Nephron progenitor cell (in vitro differentiated cells): Measurements from ENCODE around the gene SPACDR.

Experiments
- DNase-seq: peaks from one replicate; pipeline ENCODE4 v3.0.0; 2021
- H3K27ac Mint-ChIP-seq: 2 replicates; pipeline ENCODE4 v1.8.0; 2021; ENCODE audit warnings: mild to moderate bottlenecking, moderate library complexity, mixed read lengths
- H3K27me3 Mint-ChIP-seq: 2 replicates; pipeline ENCODE4 v1.8.0; 2021; ENCODE audit warnings: mild to moderate bottlenecking, low read depth, mixed read lengths; ENCODE audit not compliant: poor library complexity
- H3K36me3 Mint-ChIP-seq: 2 replicates; pipeline ENCODE4 v1.8.0; 2021; ENCODE audit warnings: low read depth, mixed read lengths
- H3K4me1 Mint-ChIP-seq: 2 replicates; pipeline ENCODE4 v1.8.0; 2021; ENCODE audit warnings: mixed read lengths
- H3K4me3 Mint-ChIP-seq: 2 replicates; pipeline ENCODE4 v1.8.0; 2021; ENCODE audit warnings: mild to moderate bottlenecking, moderate library complexity, mixed read lengths
- H3K9me3 Mint-ChIP-seq: 2 replicates; pipeline ENCODE4 v1.8.0; 2021; ENCODE audit warnings: mild to moderate bottlenecking, moderate library complexity, mixed read lengths
- TF ChIP-seq, protein P1 (sequence below): fragments of 200-600 bp; sonication (generic); IDR thresholded peaks from 2 replicates; pipeline ENCODE4 v1.5.0; 2021; ENCODE audit warnings: antibody characterized with exemption

Gene SPACDR

DNA sequence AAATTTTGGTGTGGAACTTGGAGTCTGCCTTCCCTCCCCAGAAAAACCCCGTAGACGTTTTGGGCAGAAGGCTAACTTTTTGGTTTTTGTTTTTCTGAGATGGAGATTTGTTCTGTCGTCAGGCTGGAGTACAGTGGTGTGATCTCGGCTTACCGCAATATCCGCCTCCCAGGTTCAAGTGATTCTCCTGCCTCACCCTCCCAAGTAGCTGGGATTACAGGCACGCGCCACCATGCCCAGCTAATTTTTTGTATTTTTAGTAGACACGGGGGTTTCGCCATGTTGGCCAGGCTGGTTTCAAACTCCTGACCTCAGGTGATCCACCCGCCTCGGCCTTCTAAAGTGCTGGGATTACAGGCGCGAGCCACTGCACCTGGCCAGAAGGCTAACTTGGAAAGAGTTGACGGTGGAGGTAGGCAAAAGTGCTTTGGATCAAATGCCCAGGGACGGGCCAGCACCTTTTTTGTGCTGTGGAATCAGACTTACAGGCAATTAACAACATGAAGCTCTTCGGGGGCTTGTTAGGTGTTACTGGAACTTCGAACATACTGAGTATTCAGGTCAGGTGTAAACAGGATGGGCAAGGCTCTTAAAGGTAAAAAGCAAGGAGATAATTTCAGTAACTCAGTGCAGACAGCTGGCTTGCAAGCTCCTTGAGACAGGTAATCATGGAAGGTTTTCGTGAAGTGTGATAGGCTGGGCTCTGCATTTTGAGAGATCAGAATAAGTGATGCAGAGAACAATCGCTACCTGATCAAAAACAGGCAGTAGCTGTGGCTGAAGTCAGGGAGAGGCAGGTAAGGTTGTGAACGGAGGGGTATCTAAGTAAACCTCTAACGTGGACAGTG lies 29.5 kb downstream of the SPACDR start:
- TF ChIP-seq, protein P1, sequence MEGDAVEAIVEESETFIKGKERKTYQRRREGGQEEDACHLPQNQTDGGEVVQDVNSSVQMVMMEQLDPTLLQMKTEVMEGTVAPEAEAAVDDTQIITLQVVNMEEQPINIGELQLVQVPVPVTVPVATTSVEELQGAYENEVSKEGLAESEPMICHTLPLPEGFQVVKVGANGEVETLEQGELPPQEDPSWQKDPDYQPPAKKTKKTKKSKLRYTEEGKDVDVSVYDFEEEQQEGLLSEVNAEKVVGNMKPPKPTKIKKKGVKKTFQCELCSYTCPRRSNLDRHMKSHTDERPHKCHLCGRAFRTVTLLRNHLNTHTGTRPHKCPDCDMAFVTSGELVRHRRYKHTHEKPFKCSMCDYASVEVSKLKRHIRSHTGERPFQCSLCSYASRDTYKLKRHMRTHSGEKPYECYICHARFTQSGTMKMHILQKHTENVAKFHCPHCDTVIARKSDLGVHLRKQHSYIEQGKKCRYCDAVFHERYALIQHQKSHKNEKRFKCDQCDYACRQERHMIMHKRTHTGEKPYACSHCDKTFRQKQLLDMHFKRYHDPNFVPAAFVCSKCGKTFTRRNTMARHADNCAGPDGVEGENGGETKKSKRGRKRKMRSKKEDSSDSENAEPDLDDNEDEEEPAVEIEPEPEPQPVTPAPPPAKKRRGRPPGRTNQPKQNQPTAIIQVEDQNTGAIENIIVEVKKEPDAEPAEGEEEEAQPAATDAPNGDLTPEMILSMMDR, result no peak
- Mint-ChIP-seq H3K27me3 (no peaks in the 10 kb centered on the region), H3K9me3 (no peaks in the 10 kb centered on the region), H3K4me3 (peak overlapping the region; percentile 88), H3K4me1 (peaks cover 56% of the 10 kb centered on the region), H3K36me3 (peaks cover 36% of the 10 kb centered on the region), H3K27ac (peak overlapping the region; percentile 63)
- no peak for DNase-seq

DNA sequence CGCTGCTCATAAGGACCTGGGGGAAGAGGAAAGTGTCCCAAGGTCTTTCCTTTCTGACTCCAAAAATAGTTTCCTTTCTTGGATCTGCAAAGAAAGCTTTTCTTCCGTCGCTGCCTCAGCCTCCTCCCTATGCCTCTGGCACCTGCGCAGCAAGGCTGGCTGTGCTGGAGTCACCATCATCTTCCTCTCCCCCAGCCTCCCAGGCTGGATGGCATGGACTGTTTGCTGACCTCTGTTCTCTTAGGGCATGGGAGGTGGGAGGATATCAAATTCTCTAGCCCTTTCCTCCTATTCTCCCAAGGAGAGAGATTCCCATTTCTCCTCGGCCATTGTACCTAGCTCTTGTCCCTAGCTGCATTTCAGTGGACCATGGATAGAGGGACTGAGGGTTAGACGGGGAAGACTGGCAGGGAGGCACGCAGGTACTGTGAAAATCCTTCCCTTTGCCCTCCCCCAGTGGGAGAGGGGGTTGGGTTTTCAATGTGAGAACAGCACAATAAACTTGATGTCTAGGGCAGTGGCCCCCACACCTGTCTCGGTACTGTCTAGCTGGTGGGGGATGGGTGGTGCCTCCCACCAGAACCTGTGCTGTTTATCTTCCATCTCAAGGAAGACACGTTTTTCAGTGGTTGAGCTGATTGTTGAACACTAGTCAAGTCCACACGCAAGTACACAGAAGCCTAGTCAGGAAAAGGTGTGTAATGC lies 30.3 kb downstream of the SPACDR start:
- Mint-ChIP-seq H3K27ac (peak overlapping the region; percentile 82), H3K27me3 (peaks cover under 1% of the 10 kb centered on the region), H3K9me3 (no peaks in the 10 kb centered on the region), H3K4me3 (peak overlapping the region; percentile 88), H3K36me3 (peaks cover 36% of the 10 kb centered on the region), H3K4me1 (peaks cover 56% of the 10 kb centered on the region)
- TF ChIP-seq, protein P1, result no peak
- no peak for DNase-seq

DNA sequence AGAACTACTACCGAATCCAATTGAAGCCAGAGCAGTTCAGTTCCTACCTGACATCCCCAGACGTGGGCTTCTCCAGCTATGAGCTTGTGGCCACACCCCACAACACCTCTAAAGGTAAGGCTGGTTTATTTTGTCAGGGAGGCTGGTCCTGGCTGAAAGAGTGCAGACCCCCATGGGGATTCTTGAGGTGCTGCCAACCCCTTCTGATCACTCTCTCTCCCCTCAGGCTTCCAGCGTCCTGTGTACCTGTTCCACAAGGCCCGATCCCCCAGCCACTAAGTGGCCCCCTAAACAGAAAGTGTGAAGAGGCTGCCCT lies 30.8 kb downstream of the SPACDR start:
- H3K9me3 Mint-ChIP-seq, result peaks cover under 1% of the 10 kb centered on the region
- no peak overlapping the region for H3K4me3 Mint-ChIP-seq
- TF ChIP-seq, protein P1, result no peak
- DNase-seq, result no peak
- H3K27ac Mint-ChIP-seq, result peak overlapping the region; percentile 82
- peaks cover 54% of the 10 kb centered on the region for H3K4me1 Mint-ChIP-seq
- peaks cover 36% of the 10 kb centered on the region for H3K36me3 Mint-ChIP-seq
- peaks cover 6% of the 10 kb centered on the region for H3K27me3 Mint-ChIP-seq

DNA sequence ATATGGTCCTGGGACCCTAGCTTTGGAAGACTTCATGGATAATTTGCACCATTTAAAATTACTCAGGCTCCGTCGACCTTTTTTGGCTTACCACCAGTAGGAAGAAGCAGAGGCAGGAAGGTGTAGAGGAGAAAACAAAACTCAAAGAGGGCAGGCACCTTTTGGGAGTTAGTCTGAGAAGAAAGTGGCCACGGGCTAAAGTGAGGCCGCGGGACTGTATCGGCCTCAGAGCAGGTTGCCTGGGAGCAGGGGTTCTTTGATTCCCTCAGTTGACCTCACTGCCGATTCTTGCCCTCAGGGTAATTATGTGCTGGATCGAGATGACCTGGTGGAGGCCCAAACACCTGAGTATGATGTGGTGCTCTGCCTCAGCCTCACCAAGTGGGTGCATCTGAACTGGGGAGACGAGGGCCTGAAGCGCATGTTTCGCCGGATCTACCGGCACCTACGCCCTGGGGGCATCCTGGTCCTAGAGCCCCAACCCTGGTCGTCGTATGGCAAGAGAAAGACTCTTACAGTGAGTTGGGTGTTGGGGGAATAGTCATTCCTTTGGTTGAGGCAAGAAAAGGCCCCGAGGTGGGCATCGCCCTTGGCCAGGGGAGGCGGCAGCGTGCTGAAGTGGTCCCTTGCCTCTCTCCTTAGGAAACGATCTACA lies 31.3 kb downstream of the SPACDR start:
- Mint-ChIP-seq H3K9me3 (peaks cover 6% of the 10 kb centered on the region), H3K4me3 (peak overlapping the region; percentile 88), H3K36me3 (peaks cover 36% of the 10 kb centered on the region), H3K27ac (peak overlapping the region; percentile 99), H3K27me3 (peaks cover 11% of the 10 kb centered on the region), H3K4me1 (peaks cover 52% of the 10 kb centered on the region)
- TF ChIP-seq, protein P1, result no peak
- DNase-seq, result no peak

DNA sequence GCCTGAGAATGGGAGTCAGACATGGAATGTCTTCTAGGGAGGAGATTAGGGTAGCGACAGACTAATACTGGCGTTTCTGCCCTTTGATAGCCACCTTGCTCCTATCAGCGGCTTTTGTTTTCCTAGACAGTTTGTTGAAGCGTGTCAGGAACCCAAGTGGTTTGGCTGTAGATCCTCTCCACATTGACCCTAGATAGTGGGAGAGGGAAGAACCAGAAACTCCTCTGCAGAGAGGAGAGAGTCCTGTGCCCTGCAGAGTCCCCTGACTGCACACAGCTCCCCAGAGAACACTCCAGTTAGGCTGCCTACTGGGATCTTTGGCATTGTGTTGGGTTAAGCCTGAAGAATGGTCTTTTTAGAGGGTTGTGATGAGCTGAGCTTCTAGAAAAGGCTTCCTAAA lies 32.0 kb downstream of the SPACDR start:
- Mint-ChIP-seq H3K9me3 (peaks cover 7% of the 10 kb centered on the region), H3K4me1 (peaks cover 52% of the 10 kb centered on the region), H3K27ac (peak overlapping the region; percentile 99), H3K36me3 (peaks cover 36% of the 10 kb centered on the region), H3K4me3 (peak overlapping the region; percentile 88), H3K27me3 (peaks cover 12% of the 10 kb centered on the region)
- no peak for DNase-seq
- TF ChIP-seq, protein P1, result no peak
